ENCODE results near the gene ANO8.

Gene ANO8

GRCh38 chr19:17327654-17328516, 6.8 kb downstream of the ANO8 start:
- no CpG with 5 or more reads among the region's 64 CpGs for WGBS, 2 donors (ENCODE audit: extremely low coverage in 2 of 2, insufficient read length in 2 of 2, insufficient replicate concordance in 1 of 2)
- H3K79me1 ChIP-seq (ENCODE audit: low read depth, low read length): peaks cover 9% of the 10 kb centered on the region
- H3K9ac ChIP-seq (ENCODE audit: low read depth, low read length, poor library complexity): peak overlapping the region; percentile 72
- no peak overlapping the region for H2AFZ ChIP-seq (ENCODE audit: low read length)
- peaks cover 3 to 7% of the 10 kb centered on the region in 2 donors for H3K9me3 ChIP-seq (replicated peaks in 1 of 2; ENCODE audit: control insufficient read depth in 2 of 2, insufficient read depth in 1 of 2, low read depth in 1 of 2, low read length in 2 of 2)
- H3K14ac ChIP-seq (ENCODE audit: low read length): no peak overlapping the region
- H2BK120ac ChIP-seq (ENCODE audit: low read depth, low read length): peak overlapping the region; percentile 72
- H2BK15ac ChIP-seq (ENCODE audit: low read length): peak overlapping the region; percentile 49
- peak overlapping the region; percentile 93 for H3K23ac ChIP-seq (ENCODE audit: low read depth, low read length, poor library complexity)
- H2AK5ac ChIP-seq (ENCODE audit: low read depth, low read length): peak overlapping the region; percentile 97
- H3K4me2 ChIP-seq (ENCODE audit: insufficient read depth, low read length, poor library complexity, severe bottlenecking): peak overlapping the region; percentile 73
- H2BK5ac ChIP-seq (ENCODE audit: low read length): peak overlapping the region; percentile 7
- H3K27ac ChIP-seq (replicated peaks; ENCODE audit: low read length): peak overlapping the region; percentile 84
- no peak overlapping the region for H2BK12ac ChIP-seq (ENCODE audit: low read length)
- H3K4me3 ChIP-seq (ENCODE audit: low read length in 2 of 2): peak overlapping the region in 1 of 2 donors; percentile 72
- peak overlapping the region; percentile 95 for H3K18ac ChIP-seq (ENCODE audit: low read length)
- peaks cover 0 to 16% of the 10 kb centered on the region in 2 donors for H3K4me1 ChIP-seq (ENCODE audit: control insufficient read depth in 2 of 2, insufficient read depth in 1 of 2, low read depth in 1 of 2, low read length in 2 of 2)
- H4K8ac ChIP-seq (ENCODE audit: low read depth, low read length): peak overlapping the region; percentile 43
- H3K36me3 ChIP-seq (replicated peaks in 1 of 2; ENCODE audit: control insufficient read depth in 2 of 2, insufficient read depth in 2 of 2, low read length in 2 of 2): peaks cover 29 to 64% of the 10 kb centered on the region in 2 donors
- peaks cover 0 to 7% (median 0%) of the 10 kb centered on the region in 3 experiments for H3K27me3 ChIP-seq (ENCODE audit: control insufficient read depth in 3 of 3, insufficient read depth in 3 of 3, low read depth in 1 of 3, low read length in 3 of 3)
- peak overlapping the region; percentile 75 for H4K91ac ChIP-seq (ENCODE audit: low read depth, low read length, poor library complexity)
- H3K4ac ChIP-seq (ENCODE audit: low read length): peak overlapping the region; percentile 84
- DNase-seq (ENCODE audit: low spot score): peak; percentile 84

- Histone ChIP-seq H3K27me3 (ENCODE audit: control insufficient read depth in 3 of 3, insufficient read depth in 3 of 3, low read depth in 1 of 3, low read length in 3 of 3) (peaks cover 0 to 7% (median 0%) of the 10 kb centered on the region in 3 experiments), H3K4ac (ENCODE audit: low read length) (peak overlapping the region; percentile 84), H2AK5ac (ENCODE audit: low read depth, low read length) (peak overlapping the region; percentile 97), H2BK5ac (ENCODE audit: low read length) (peak overlapping the region; percentile 7), H2BK15ac (ENCODE audit: low read length) (peak overlapping the region; percentile 49), H4K91ac (ENCODE audit: low read depth, low read length, poor library complexity) (peak overlapping the region; percentile 75), H3K4me3 (ENCODE audit: low read length in 2 of 2) (peak overlapping the region in 1 of 2 donors; percentile 51), H3K9me3 (replicated peaks in 1 of 2; ENCODE audit: control insufficient read depth in 2 of 2, insufficient read depth in 1 of 2, low read depth in 1 of 2, low read length in 2 of 2) (peaks cover 0 to 7% of the 10 kb centered on the region in 2 donors), H3K79me1 (ENCODE audit: low read depth, low read length) (peaks cover 11% of the 10 kb centered on the region), H3K4me2 (ENCODE audit: insufficient read depth, low read length, poor library complexity, severe bottlenecking) (peak overlapping the region; percentile 43), H3K4me1 (ENCODE audit: control insufficient read depth in 2 of 2, insufficient read depth in 1 of 2, low read depth in 1 of 2, low read length in 2 of 2) (peaks cover 0 to 21% of the 10 kb centered on the region in 2 donors), H3K36me3 (replicated peaks in 1 of 2; ENCODE audit: control insufficient read depth in 2 of 2, insufficient read depth in 2 of 2, low read length in 2 of 2) (peaks cover 27 to 64% of the 10 kb centered on the region in 2 donors), H3K23ac (ENCODE audit: low read depth, low read length, poor library complexity) (peak overlapping the region; percentile 65), H2BK12ac (ENCODE audit: low read length) (peak overlapping the region; percentile 41), H3K18ac (ENCODE audit: low read length) (peak overlapping the region; percentile 95), H3K27ac (replicated peaks; ENCODE audit: low read length) (peak overlapping the region; percentile 84), H3K9ac (ENCODE audit: low read depth, low read length, poor library complexity) (peak overlapping the region; percentile 70), H3K14ac (ENCODE audit: low read length) (no peak overlapping the region), H2AFZ (ENCODE audit: low read length) (no peak overlapping the region), H2BK120ac (ENCODE audit: low read depth, low read length) (peak overlapping the region; percentile 72), H4K8ac (ENCODE audit: low read depth, low read length) (peak overlapping the region; percentile 19)
- no CpG with 5 or more reads among the region's 27 CpGs for WGBS, 2 donors (ENCODE audit: extremely low coverage in 2 of 2, insufficient read length in 2 of 2, insufficient replicate concordance in 1 of 2)
- no peak for DNase-seq (ENCODE audit: low spot score)
These were observed 7.5 kb downstream of the ANO8 start for GRCh38 chr19:17327068-17327653.

- Histone ChIP-seq H4K91ac (ENCODE audit: low read depth, low read length, poor library complexity) (no peak overlapping the region), H3K23ac (ENCODE audit: low read depth, low read length, poor library complexity) (no peak overlapping the region), H3K14ac (ENCODE audit: low read length) (no peak overlapping the region), H3K9ac (ENCODE audit: low read depth, low read length, poor library complexity) (no peak overlapping the region), H2BK15ac (ENCODE audit: low read length) (no peak overlapping the region), H3K27me3 (ENCODE audit: control insufficient read depth in 3 of 3, insufficient read depth in 3 of 3, low read depth in 1 of 3, low read length in 3 of 3) (peaks cover 0 to 7% (median 0%) of the 10 kb centered on the region in 3 experiments), H4K8ac (ENCODE audit: low read depth, low read length) (no peak overlapping the region), H2BK120ac (ENCODE audit: low read depth, low read length) (no peak overlapping the region), H3K4me2 (ENCODE audit: insufficient read depth, low read length, poor library complexity, severe bottlenecking) (no peak overlapping the region), H2BK5ac (ENCODE audit: low read length) (peak overlapping the region; percentile 7), H2AFZ (ENCODE audit: low read length) (no peak overlapping the region), H3K36me3 (replicated peaks in 1 of 2; ENCODE audit: control insufficient read depth in 2 of 2, insufficient read depth in 2 of 2, low read length in 2 of 2) (peaks cover 28 to 68% of the 10 kb centered on the region in 2 donors), H3K9me3 (replicated peaks in 1 of 2; ENCODE audit: control insufficient read depth in 2 of 2, insufficient read depth in 1 of 2, low read depth in 1 of 2, low read length in 2 of 2) (peaks cover 0 to 7% of the 10 kb centered on the region in 2 donors), H3K4me3 (ENCODE audit: low read length in 2 of 2) (no peak overlapping the region), H3K4ac (ENCODE audit: low read length) (no peak overlapping the region), H3K27ac (replicated peaks; ENCODE audit: low read length) (peak overlapping the region; percentile 4), H3K79me1 (ENCODE audit: low read depth, low read length) (peaks cover 13% of the 10 kb centered on the region), H3K4me1 (ENCODE audit: control insufficient read depth in 2 of 2, insufficient read depth in 1 of 2, low read depth in 1 of 2, low read length in 2 of 2) (peaks cover 0 to 21% of the 10 kb centered on the region in 2 donors), H3K18ac (ENCODE audit: low read length) (no peak overlapping the region), H2BK12ac (ENCODE audit: low read length) (no peak overlapping the region), H2AK5ac (ENCODE audit: low read depth, low read length) (no peak overlapping the region)
- WGBS, 2 donors (ENCODE audit: extremely low coverage in 2 of 2, insufficient read length in 2 of 2, insufficient replicate concordance in 1 of 2): no CpG with 5 or more reads among the region's 11 CpGs
- no peak for DNase-seq (ENCODE audit: low spot score)
These were observed 8.1 kb downstream of the ANO8 start for GRCh38 chr19:17326595-17326966.
